NB4 (cell line): Measurements from ENCODE around the gene TMEM185B.
"Not testable (repeated sequence)": the region's sequence is repeated elsewhere in the genome, so short reads cannot be mapped to it uniquely, and the experiment has no call there.

Experiments used
- DNase-seq: peaks from one replicate; pipeline ENCODE4 v3.0.0; 2010; ENCODE audit warnings: low read depth
- H3K4me3 ChIP-seq: one replicate; pipeline ENCODE4 v1.5.1; 2011; ENCODE audit warnings: mild to moderate bottlenecking, low read depth, low read length, moderate library complexity
- CTCF ChIP-seq: IDR thresholded peaks from one replicate; pipeline ENCODE4 v1.5.1; 2012; ENCODE audit warnings: low read depth, low read length
- MAX ChIP-seq: IDR thresholded peaks from 2 replicates; pipeline ENCODE4 v1.6.1; 2011; ENCODE audit warnings: low read depth, low read length
- MYC ChIP-seq: IDR thresholded peaks from 2 replicates; pipeline ENCODE4 v1.6.1; 2011; ENCODE audit warnings: low read depth, low read length
- POLR2A ChIP-seq: IDR thresholded peaks from 2 replicates; pipeline ENCODE4 v1.6.1; 2011; ENCODE audit warnings: mild to moderate bottlenecking; ENCODE audit not compliant: insufficient read length; ENCODE audit errors: extremely low read depth

The TMEM185B gene

DNA sequence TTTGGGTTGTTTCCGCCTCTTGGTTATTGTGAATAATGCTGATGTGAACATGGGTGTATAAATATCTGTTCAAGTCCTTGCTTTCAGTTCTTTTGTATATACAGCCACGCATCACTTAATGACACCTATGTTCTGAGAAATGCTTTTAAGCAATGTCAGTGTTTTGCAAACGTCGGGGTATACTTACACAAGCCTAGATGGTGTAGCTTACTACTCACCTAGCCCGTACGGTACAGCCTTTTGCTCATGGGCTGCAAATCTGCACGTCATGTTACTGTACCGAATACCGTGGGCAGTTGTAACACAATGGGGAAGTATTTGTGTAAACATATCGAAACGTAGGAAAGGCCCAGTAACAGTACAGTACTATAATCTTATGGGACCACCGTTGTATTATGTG lies 41.8 kb upstream of the TMEM185B start:
- TF ChIP-seq MYC: no peak
- TF ChIP-seq CTCF: no peak
- TF ChIP-seq POLR2A: no peak
- no peak for TF ChIP-seq MAX
- H3K4me3 ChIP-seq: no peak overlapping the region
- peak; percentile 38 for DNase-seq

DNA sequence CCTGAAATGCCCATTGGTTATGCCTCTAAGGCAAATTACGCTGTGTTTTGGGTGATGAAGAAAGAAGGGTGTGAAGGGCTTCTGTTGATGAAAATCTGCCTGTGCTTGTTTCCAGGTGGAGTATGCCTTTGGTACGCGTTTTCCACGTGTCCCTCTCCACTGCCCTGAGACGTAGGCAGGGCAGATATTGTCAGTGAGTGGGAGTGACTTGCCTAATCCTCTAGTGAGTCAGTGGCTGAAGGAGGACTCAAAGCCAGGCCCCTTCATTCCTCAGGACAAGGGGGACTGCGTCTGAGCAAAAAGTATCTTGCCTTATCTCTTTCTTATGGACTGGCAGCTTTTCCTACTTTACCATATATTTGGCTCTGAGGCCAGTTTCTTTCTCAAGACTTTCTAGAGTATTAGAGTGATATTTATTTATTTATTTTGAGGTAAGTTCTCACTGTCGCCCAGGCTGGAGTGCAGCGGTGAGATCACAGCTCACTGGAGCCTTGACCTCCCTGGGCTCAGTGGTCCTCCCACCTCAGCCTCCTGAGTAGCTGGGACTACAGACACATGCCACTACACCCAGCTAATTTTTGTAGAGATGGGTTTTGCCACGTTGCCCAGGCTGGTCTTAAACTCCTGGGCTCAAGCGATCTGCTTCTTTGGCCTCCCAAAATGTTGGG lies 39.7 kb upstream of the TMEM185B start:
- H3K4me3 ChIP-seq: no peak overlapping the region
- peak; percentile 80 for DNase-seq
- TF ChIP-seq CTCF (no peak), POLR2A (no peak), MAX (peak; percentile 63; the same call in 1 of the 2 replicates), MYC (0 out of 2 replicates have a peak, but pooled peaks have one; percentile 22)

DNA sequence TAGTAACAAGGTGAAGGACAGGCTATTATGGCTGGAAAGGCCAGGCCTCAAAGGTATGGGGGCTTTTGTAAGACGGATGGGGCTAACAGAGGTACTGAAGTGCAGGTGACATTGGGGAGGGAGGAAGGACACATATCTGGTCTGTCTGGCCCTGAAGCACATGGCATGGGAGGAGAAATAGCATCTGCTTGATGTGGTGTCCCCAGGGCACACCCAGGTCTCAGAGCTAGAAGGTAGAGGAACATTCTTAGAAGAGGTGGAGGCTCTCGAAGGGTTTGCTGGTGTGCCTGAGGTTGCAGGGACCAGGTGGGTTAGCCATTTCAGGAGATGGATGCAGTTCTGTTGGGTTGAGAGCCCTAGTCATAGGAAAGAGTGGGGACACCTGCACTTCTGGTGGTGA lies 39.0 kb upstream of the TMEM185B start:
- H3K4me3 ChIP-seq: no peak overlapping the region
- no peak for DNase-seq
- TF ChIP-seq MYC (no peak), POLR2A (no peak), MAX (peak; percentile 12; the same call in 1 of the 2 replicates), CTCF (no peak)

DNA sequence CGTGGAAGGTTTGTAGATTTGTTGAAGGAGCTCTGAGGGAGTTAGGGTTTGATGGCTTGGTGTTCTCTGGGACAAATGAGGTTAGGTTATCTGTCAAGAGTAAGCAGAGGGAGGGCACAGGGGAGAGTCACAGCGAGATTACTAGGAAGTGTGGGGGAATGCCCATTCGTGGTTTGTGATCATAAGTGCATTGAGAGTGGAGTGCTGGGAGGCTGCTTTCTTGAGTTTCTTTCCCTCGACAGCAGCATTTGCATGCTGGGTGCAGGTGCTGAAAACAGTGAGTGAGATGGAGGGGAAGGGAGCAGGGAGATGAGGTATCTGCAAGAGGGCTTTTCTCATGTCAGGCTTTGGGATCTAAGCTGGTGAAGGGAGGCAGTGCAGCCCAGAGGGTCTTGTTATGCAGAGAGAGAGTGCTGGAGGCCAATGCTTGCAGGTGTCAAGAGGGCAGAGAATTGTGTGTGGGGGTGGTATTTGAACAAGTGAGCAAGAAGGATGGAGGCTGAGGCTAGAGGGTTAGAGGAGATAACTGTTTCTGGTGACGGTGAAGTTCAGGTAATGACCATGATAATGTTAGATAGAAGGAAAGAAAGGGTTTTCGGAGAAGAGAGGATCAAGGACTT lies 38.3 kb upstream of the TMEM185B start:
- TF ChIP-seq MYC: no peak
- TF ChIP-seq MAX: no peak
- no peak for TF ChIP-seq POLR2A
- no peak for TF ChIP-seq CTCF
- peak; percentile 53 for DNase-seq
- no peak overlapping the region for H3K4me3 ChIP-seq

DNA sequence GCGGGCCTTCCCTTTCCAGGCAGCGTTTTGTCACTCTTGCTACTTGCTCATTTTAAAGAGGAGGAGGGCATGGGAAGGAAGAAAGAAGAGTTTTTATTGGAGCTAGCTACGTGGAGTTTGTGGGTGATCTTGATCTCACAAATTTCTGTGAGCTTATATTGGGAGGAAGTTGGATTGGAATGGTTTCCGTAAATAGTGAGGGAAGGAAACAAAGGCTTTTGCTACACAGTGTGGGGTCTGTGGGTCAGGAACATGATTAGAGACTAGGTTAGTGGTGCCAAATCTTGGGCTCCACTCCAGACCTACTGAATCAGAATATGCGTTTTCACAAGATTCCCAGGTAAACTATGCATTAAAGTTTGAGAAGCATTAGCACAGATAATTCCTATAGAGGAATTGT lies 37.5 kb upstream of the TMEM185B start:
- no peak for TF ChIP-seq POLR2A
- TF ChIP-seq MYC: no peak
- TF ChIP-seq MAX: no peak
- TF ChIP-seq CTCF: no peak
- no peak for DNase-seq
- no peak overlapping the region for H3K4me3 ChIP-seq

DNA sequence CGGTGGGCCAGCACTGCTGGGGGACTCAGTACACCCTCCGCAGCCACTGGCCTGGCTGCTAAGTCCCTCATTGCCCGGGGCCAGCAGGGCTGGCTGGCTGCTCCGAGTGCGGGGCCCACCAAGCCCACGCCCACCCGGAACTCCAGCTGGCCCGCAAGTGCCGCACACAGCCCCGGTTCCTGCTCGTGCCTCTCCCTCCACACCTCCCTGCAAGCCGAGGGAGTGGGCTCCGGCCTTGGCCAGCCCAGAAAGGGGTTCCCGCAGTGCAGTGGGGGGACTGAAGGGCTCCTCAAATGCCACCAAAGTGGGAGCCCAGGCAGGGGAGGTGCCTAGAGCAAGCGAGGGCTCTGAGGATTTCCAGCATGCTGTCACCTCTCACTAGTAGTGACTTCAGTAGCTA lies 36.7 kb upstream of the TMEM185B start:
- not testable (repeated sequence) for DNase-seq, H3K4me3 ChIP-seq
